HepG2 (cell line): ENCODE data around the gene GALR3. TPM values are rescaled to one million over a fixed set of nuclear protein-coding genes. Genes with fewer than 3 reads are reported as not detected.

ENCODE experiments used
- CEBPG ChIP-seq: IDR thresholded peaks from 2 replicates; pipeline ENCODE4 v1.6.1; 2016
- ELF4 ChIP-seq: sonication (generic); formaldehyde crosslinking; IDR thresholded peaks from 2 replicates; pipeline ENCODE4 v1.5.0; 2020; ENCODE audit warnings: missing genetic modification reagents, mild to moderate bottlenecking, moderate library complexity, borderline replicate concordance
- FOXJ3 ChIP-seq: sonication (generic); formaldehyde crosslinking; IDR thresholded peaks from 2 replicates; pipeline ENCODE4 v1.4.0; 2020; ENCODE audit warnings: missing genetic modification reagents, mild to moderate bottlenecking, borderline replicate concordance
- GATAD2A ChIP-seq: IDR thresholded peaks from 2 replicates; pipeline ENCODE4 v1.6.1; 2016
- JDP2 ChIP-seq: sonication (generic); formaldehyde crosslinking; IDR thresholded peaks from 2 replicates; pipeline ENCODE4 v1.8.1; 2022; ENCODE audit warnings: missing genetic modification reagents, borderline replicate concordance
- KLF13 ChIP-seq: sonication (generic); formaldehyde crosslinking; IDR thresholded peaks from 2 replicates; pipeline ENCODE4 v1.4.0; 2020; ENCODE audit warnings: mild to moderate bottlenecking, missing genetic modification reagents
- PAX8 ChIP-seq: sonication (generic); formaldehyde crosslinking; IDR thresholded peaks from 2 replicates; pipeline ENCODE4 v1.8.0; 2022; ENCODE audit warnings: mild to moderate bottlenecking, missing genetic modification reagents, borderline replicate concordance
- SPEN ChIP-seq: sonication (generic); formaldehyde crosslinking; IDR thresholded peaks from 2 replicates; pipeline ENCODE4 v1.5.1; 2020; ENCODE audit warnings: low read depth, mild to moderate bottlenecking, missing genetic modification reagents
- ZC3H13 ChIP-seq: sonication (generic); formaldehyde crosslinking; IDR thresholded peaks from 2 replicates; pipeline ENCODE4 v1.8.1; 2023; ENCODE audit warnings: mild to moderate bottlenecking, missing genetic modification reagents, moderate library complexity
- ZKSCAN5 ChIP-seq: sonication (generic); formaldehyde crosslinking; IDR thresholded peaks from 2 replicates; pipeline ENCODE4 v1.5.1; 2020; ENCODE audit warnings: mild to moderate bottlenecking, missing genetic modification reagents
- ZNF460 ChIP-seq: sonication (generic); formaldehyde crosslinking; IDR thresholded peaks from 2 replicates; pipeline ENCODE4 v1.5.1; 2020; ENCODE audit warnings: missing genetic modification reagents, mild to moderate bottlenecking, borderline replicate concordance
- ZNF510 ChIP-seq: sonication (generic); formaldehyde crosslinking; IDR thresholded peaks from 2 replicates; pipeline ENCODE4 v1.4.0; 2020; ENCODE audit warnings: low read depth, mild to moderate bottlenecking, missing genetic modification reagents
- ZNF564 ChIP-seq: sonication (generic); formaldehyde crosslinking; IDR thresholded peaks from 2 replicates; pipeline ENCODE4 v1.8.1; 2023; ENCODE audit warnings: mild to moderate bottlenecking, missing genetic modification reagents
- ZNF7 ChIP-seq: IDR thresholded peaks from 2 replicates; pipeline ENCODE4 v1.6.1; 2016; ENCODE audit warnings: missing biosample characterization, missing genetic modification reagents
- polyA plus RNA-seq, 8 experiments: library from polyadenylated mRNA; depleted of rRNA in 3 of 8; stranded (reverse) in 7 of 8; unstranded in 1 of 8; fragments of >200 nt; fragmentation: Illumina TruSeq in 4 of 8; extraction: Trizol in 4 of 8; gene quantifications; 2 replicates each; pipeline versions ENCODE4 v1.2.1 to v1.2.3, GENCODE V29; 2011 to 2016; ENCODE audit warnings: low read depth in 4 of 8, missing spikeins in 1 of 8, mixed read lengths in 1 of 8; ENCODE audit not compliant: insufficient read depth in 1 of 8
- total RNA-seq, 5 experiments: library from RNA; depleted of rRNA; stranded (reverse); fragments of >200 nt; fragmentation: Illumina TruSeq; extraction: Trizol; gene quantifications; 2 replicates each; pipeline ENCODE4 v1.2.3, GENCODE V29; 2016; ENCODE audit warnings: low read depth in 1 of 5
- TF ChIP-seq, protein P1 (sequence below): IDR thresholded peaks from 2 replicates; pipeline ENCODE4 v1.6.1; 2016; ENCODE audit warnings: missing genetic modification reagents, missing compliant biosample characterization
- TF ChIP-seq, protein P2 (sequence below): sonication (generic); formaldehyde crosslinking; IDR thresholded peaks from 2 replicates; pipeline ENCODE4 v1.5.0; 2020; ENCODE audit warnings: mild to moderate bottlenecking, missing genetic modification reagents, borderline replicate concordance
- TF ChIP-seq, protein P3 (sequence below): IDR thresholded peaks from 2 replicates; pipeline ENCODE4 v1.6.1; 2016; ENCODE audit warnings: missing biosample characterization, missing genetic modification reagents, low read depth
- TF ChIP-seq, protein P4 (sequence below): sonication (generic); formaldehyde crosslinking; IDR thresholded peaks from 2 replicates; pipeline ENCODE4 v1.4.0; 2020; ENCODE audit warnings: mild to moderate bottlenecking, missing genetic modification reagents, borderline replicate concordance

GALR3 gene
- total and polyA plus RNA-seq, 2 of the 13 experiments (the other 11 are each of a cell fraction or from before 2014, with no cell fraction given): 0.13 TPM; not detected in 1

DNA sequence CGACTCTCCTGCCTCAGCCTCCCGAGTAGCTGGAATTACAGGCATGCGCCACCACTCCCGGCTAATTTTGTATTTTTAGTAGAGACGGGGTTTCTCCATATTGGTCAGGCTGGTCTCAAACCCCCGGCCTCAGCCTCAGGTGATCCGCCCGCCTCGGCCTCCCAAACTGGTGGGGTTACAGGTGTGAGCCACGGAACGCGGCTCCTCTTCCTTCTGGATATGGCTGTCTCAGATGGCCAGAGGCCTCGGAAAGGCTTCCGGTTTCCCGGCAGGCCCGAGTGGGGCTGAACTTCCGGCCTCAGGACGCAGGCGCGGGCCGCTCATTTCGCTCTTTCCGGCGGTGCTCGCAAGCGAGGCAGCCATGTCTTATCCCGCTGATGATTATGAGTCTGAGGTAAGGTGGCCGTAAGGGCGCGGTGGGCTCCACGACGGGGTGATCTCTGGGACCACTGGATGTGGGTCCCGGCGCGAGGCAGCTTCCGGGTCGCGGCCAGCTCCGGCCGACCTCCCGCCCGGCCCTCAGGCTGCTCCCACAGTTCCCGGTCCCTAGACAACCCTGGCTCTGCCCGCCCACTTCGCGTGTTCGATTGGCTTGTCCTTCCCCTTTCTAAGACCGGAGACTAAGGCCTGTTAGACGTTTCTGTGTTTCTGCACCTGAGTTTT, 26.0 kb downstream of the GALR3 start, which contains the start of gene EIF3L (continued):
- TF ChIP-seq ZKSCAN5 (no peak), ZNF460 (CRISPR knock-in tag) (peak; percentile 89), ZNF510 (peak; percentile 32; the same call in 1 of the 2 replicates), CEBPG (CRISPR knock-in tag) (no peak; the same call in 1 of the 2 replicates), SPEN (CRISPR knock-in tag) (peak; percentile 81), ZNF564 (CRISPR knock-in tag) (0 out of 2 replicates have a peak, but pooled peaks have one; percentile 42), FOXJ3 (CRISPR knock-in tag) (no peak), GATAD2A (CRISPR knock-in tag) (no peak; the same call in 1 of the 2 replicates), ZC3H13 (peak; percentile 26; the same call in 1 of the 2 replicates), JDP2 (no peak), ELF4 (CRISPR knock-in tag) (peak; percentile 95), KLF13 (CRISPR knock-in tag) (no peak), ZNF7 (CRISPR knock-in tag) (no peak), PAX8 (CRISPR knock-in tag) (no peak)
- TF ChIP-seq, protein P1, sequence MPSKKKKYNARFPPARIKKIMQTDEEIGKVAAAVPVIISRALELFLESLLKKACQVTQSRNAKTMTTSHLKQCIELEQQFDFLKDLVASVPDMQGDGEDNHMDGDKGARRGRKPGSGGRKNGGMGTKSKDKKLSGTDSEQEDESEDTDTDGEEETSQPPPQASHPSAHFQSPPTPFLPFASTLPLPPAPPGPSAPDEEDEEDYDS (CRISPR knock-in tag): peak; percentile 77; the same call in 1 of the 2 replicates
- TF ChIP-seq, protein P2, sequence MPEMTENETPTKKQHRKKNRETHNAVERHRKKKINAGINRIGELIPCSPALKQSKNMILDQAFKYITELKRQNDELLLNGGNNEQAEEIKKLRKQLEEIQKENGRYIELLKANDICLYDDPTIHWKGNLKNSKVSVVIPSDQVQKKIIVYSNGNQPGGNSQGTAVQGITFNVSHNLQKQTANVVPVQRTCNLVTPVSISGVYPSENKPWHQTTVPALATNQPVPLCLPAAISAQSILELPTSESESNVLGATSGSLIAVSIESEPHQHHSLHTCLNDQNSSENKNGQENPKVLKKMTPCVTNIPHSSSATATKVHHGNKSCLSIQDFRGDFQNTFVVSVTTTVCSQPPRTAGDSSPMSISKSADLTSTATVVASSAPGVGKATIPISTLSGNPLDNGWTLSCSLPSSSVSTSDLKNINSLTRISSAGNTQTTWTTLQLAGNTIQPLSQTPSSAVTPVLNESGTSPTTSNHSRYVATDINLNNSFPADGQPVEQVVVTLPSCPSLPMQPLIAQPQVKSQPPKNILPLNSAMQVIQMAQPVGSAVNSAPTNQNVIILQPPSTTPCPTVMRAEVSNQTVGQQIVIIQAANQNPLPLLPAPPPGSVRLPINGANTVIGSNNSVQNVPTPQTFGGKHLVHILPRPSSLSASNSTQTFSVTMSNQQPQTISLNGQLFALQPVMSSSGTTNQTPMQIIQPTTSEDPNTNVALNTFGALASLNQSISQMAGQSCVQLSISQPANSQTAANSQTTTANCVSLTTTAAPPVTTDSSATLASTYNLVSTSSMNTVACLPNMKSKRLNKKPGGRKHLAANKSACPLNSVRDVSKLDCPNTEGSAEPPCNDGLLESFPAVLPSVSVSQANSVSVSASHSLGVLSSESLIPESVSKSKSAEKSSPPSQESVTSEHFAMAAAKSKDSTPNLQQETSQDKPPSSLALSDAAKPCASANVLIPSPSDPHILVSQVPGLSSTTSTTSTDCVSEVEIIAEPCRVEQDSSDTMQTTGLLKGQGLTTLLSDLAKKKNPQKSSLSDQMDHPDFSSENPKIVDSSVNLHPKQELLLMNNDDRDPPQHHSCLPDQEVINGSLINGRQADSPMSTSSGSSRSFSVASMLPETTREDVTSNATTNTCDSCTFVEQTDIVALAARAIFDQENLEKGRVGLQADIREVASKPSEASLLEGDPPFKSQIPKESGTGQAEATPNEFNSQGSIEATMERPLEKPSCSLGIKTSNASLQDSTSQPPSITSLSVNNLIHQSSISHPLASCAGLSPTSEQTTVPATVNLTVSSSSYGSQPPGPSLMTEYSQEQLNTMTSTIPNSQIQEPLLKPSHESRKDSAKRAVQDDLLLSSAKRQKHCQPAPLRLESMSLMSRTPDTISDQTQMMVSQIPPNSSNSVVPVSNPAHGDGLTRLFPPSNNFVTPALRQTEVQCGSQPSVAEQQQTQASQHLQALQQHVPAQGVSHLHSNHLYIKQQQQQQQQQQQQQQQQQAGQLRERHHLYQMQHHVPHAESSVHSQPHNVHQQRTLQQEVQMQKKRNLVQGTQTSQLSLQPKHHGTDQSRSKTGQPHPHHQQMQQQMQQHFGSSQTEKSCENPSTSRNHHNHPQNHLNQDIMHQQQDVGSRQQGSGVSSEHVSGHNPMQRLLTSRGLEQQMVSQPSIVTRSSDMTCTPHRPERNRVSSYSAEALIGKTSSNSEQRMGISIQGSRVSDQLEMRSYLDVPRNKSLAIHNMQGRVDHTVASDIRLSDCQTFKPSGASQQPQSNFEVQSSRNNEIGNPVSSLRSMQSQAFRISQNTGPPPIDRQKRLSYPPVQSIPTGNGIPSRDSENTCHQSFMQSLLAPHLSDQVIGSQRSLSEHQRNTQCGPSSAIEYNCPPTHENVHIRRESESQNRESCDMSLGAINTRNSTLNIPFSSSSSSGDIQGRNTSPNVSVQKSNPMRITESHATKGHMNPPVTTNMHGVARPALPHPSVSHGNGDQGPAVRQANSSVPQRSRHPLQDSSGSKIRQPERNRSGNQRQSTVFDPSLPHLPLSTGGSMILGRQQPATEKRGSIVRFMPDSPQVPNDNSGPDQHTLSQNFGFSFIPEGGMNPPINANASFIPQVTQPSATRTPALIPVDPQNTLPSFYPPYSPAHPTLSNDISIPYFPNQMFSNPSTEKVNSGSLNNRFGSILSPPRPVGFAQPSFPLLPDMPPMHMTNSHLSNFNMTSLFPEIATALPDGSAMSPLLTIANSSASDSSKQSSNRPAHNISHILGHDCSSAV: no peak
- TF ChIP-seq, protein P3, sequence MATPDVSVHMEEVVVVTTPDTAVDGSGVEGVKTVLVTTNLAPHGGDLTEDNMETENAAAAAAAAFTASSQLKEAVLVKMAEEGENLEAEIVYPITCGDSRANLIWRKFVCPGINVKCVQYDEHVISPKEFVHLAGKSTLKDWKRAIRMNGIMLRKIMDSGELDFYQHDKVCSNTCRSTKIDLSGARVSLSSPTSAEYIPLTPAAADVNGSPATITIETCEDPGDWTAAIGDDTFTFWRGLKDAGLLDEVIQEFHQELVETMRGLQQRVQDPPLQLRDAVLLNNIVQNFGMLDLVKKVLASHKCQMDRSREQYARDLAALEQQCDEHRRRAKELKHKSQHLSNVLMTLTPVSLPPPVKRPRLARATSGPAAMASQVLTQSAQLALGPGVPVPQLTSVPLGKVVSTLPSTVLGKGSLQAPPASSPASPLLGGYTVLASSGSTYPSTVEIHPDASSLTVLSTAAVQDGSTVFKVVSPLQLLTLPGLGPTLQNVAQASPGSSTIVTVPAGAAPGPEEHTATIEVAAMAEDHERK (CRISPR knock-in tag): no peak
- TF ChIP-seq, protein P4, sequence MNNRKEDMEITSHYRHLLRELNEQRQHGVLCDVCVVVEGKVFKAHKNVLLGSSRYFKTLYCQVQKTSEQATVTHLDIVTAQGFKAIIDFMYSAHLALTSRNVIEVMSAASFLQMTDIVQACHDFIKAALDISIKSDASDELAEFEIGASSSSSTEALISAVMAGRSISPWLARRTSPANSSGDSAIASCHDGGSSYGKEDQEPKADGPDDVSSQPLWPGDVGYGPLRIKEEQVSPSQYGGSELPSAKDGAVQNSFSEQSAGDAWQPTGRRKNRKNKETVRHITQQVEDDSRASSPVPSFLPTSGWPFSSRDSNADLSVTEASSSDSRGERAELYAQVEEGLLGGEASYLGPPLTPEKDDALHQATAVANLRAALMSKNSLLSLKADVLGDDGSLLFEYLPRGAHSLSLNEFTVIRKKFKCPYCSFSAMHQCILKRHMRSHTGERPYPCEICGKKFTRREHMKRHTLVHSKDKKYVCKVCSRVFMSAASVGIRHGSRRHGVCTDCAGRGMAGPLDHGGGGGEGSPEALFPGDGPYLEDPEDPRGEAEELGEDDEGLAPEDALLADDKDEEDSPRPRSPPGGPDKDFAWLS (CRISPR knock-in tag): no peak
